A673 (cell line): ENCODE data around the gene CCDC63. TPM values are rescaled to one million over a fixed set of nuclear protein-coding genes. Genes with fewer than 3 reads are reported as not detected.

Source experiments
- BruUV-seq: library from RNA; stranded (reverse); fragments of 400-500 nt; replicated peaks from 2 replicates; lab custom pipeline; 2021; lab: Mats Ljungman, UMichigan
- CTCF ChIA-PET: fragments of 300-600 bp; sonication (Branson Sonifier 250); formaldehyde crosslinking; loops from one replicate; lab custom pipeline; 2022; ENCODE audit warnings: antibody characterized with exemption; lab: Charles Lee
- POLR2A ChIA-PET: fragments of 300-600 bp; sonication (Branson Sonifier 250); formaldehyde crosslinking; loops from one replicate; lab custom pipeline; 2022; ENCODE audit warnings: antibody characterized with exemption; ENCODE audit not compliant: low non-redundant PET; lab: Charles Lee
- DNase-seq: peaks from one replicate; pipeline ENCODE4 v3.0.0-alpha.2; 2015; ENCODE audit warnings: low spot score
- H3K27ac ChIP-seq: fragments of 200-600 bp; sonication (generic); 2 replicates; pipeline ENCODE4 v1.5.1; 2016; ENCODE audit warnings: mixed run types, low read depth, mild to moderate bottlenecking, mixed read lengths, antibody characterized with exemption, low read length; ENCODE audit not compliant: poor library complexity, severe bottlenecking
- H3K27me3 ChIP-seq: fragments of 200-600 bp; sonication (generic); replicated peaks from 2 replicates; pipeline ENCODE4 v1.6.1; 2017; ENCODE audit warnings: mixed run types, low read depth, mild to moderate bottlenecking, mixed read lengths, antibody characterized with exemption, low read length; ENCODE audit not compliant: insufficient read depth, poor library complexity
- H3K36me3 ChIP-seq: fragments of 200-600 bp; sonication (generic); 2 replicates; pipeline ENCODE4 v1.6.1; 2016; ENCODE audit warnings: mixed run types, mild to moderate bottlenecking, mixed read lengths, antibody characterized with exemption, low read length; ENCODE audit not compliant: insufficient read depth, poor library complexity, severe bottlenecking
- H3K4me1 ChIP-seq: fragments of 200-600 bp; sonication (generic); 2 replicates; pipeline ENCODE4 v1.6.1; 2017; ENCODE audit warnings: mixed run types, mild to moderate bottlenecking, mixed read lengths, antibody characterized with exemption, low read length; ENCODE audit not compliant: insufficient read depth, poor library complexity, severe bottlenecking
- H3K4me3 ChIP-seq: fragments of 200-600 bp; sonication (generic); 2 replicates; pipeline ENCODE4 v1.5.1; 2016; ENCODE audit warnings: low read depth, mixed run types, mild to moderate bottlenecking, mixed read lengths, low read length; ENCODE audit not compliant: poor library complexity, severe bottlenecking
- H3K9me3 ChIP-seq: fragments of 200-600 bp; sonication (generic); 2 replicates; pipeline ENCODE4 v1.6.1; 2016; ENCODE audit warnings: mixed run types, low read depth, mild to moderate bottlenecking, mixed read lengths, antibody characterized with exemption, low read length; ENCODE audit not compliant: poor library complexity, severe bottlenecking
- EZH2 ChIP-seq: fragments of 200-600 bp; sonication (generic); IDR thresholded peaks from 2 replicates; pipeline ENCODE4 v1.6.1; 2017; ENCODE audit warnings: borderline replicate concordance, low read depth, mild to moderate bottlenecking, mixed read lengths, antibody characterized with exemption, low read length; ENCODE audit not compliant: poor library complexity, severe bottlenecking
- intact Hi-C: fragments of 100-400 bp; cut with micrococcal nuclease; formaldehyde crosslinking; loops from one replicate; pipeline ENCODE4 v1.10.0; 2022; ENCODE audit not compliant: unreplicated experiment
- total RNA-seq: library from RNA; stranded (reverse); gene quantifications from 2 replicates; pipeline ENCODE4 v1.2.3, GENCODE V29; 2021
- TF ChIP-seq, protein P1 (sequence below): fragments of 300-800, 200-600 bp; sonication (generic); conservative IDR thresholded peaks from 2 replicates; pipeline ENCODE4 v1.5.1; 2017; ENCODE audit warnings: low read depth, mild to moderate bottlenecking, antibody characterized with exemption, low read length, moderate library complexity, mixed read lengths

CCDC63 gene
- total RNA-seq, 1 experiment from 2014 or later, result 0.24 TPM

DNA sequence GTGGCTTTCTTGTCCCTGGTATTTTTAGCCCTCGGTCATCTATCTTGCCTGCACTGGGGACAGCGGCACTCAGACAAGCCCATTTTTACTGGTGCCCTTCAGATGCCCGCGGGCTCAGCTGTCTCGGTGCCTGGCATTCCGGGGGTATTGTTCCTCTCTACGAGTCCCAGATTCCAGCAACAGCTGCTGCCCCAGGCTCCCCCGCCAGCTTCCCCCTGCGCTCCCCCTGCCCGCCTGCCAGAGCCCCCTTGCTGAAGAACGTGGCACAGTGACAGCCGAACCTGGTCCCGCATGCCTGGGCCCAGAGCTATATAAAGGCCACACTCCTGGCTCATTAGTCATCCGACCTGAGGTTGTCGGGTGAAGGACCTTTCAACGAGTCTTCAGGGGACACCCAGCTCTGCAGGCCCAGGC lies 84.5 kb downstream of the CCDC63 start:
- Histone ChIP-seq H3K36me3 (no peaks in the 10 kb centered on the region), H3K4me3 (no peak overlapping the region), H3K27me3 (no peaks in the 10 kb centered on the region), H3K27ac (no peak overlapping the region), H3K9me3 (no peaks in the 10 kb centered on the region), H3K4me1 (no peaks in the 10 kb centered on the region)
- ChIA-PET CTCF (interaction anchor here (0.6 kb wide), 1 partner anchor 882 kb away, joined by 3 read pairs; no protein-coding TSS in a partner anchor), POLR2A (no interaction called here)
- no TSS peak for BruUV-seq
- TF ChIP-seq, protein P1, sequence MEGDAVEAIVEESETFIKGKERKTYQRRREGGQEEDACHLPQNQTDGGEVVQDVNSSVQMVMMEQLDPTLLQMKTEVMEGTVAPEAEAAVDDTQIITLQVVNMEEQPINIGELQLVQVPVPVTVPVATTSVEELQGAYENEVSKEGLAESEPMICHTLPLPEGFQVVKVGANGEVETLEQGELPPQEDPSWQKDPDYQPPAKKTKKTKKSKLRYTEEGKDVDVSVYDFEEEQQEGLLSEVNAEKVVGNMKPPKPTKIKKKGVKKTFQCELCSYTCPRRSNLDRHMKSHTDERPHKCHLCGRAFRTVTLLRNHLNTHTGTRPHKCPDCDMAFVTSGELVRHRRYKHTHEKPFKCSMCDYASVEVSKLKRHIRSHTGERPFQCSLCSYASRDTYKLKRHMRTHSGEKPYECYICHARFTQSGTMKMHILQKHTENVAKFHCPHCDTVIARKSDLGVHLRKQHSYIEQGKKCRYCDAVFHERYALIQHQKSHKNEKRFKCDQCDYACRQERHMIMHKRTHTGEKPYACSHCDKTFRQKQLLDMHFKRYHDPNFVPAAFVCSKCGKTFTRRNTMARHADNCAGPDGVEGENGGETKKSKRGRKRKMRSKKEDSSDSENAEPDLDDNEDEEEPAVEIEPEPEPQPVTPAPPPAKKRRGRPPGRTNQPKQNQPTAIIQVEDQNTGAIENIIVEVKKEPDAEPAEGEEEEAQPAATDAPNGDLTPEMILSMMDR, result no peak
- no peak for TF ChIP-seq EZH2
- intact Hi-C loops, result no loop called here
- no peak for DNase-seq

DNA sequence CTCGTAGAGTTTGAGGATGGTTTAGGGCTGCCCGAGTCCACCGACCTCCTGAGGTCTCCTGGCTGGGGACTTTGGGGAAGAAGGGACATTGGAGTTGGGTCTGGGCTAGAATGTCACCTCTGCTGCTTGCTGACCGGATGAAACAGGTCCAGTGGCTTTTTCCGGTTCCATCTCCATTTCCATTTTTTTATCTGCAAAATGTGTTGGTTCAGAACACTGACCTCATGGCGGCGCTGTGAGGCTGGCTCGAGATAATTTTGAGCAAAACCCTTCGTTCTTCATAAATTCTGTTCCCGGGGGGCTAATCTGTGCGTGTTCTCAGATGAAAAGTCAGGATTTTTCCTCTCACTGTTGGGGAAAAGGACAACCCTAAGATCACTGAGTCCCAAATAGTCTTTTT lies 85.3 kb downstream of the CCDC63 start:
- POLR2A ChIA-PET, result no interaction called here
- intact Hi-C loops, result no loop called here
- BruUV-seq, result no TSS peak

DNA sequence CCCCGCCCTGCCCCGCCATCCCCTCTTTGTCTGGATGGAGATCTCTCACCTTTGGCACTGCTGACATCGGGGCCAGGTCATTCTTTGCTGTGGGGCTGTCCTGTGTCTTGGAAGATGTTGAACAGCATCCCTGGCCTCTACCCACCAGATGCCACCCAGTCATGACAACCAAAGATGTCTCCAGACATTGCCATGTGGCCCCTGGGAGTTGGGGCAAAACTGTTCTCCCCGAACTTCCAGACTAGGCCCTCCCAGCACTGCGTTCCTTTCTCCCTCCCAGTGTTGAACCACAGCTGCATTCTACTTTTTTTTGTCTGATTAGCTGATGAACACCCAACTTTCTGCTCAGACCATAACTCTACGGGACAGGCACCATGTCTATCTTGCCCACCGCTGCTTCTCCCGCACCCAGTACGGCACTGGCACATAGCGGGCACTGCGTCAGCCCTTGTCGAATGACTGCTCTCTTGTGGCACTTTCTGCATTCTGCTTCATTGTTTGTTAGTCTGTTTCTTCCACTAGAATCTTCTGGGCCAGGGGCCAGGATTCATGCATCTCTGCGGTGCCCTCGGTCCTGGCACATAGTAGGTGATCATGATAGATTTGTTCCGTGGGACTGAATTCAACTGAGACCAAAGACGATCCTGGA lies 86.7 kb downstream of the CCDC63 start:
- Histone ChIP-seq H3K9me3 (no peaks in the 10 kb centered on the region), H3K27me3 (no peaks in the 10 kb centered on the region), H3K27ac (no peak overlapping the region), H3K36me3 (no peaks in the 10 kb centered on the region), H3K4me1 (no peaks in the 10 kb centered on the region), H3K4me3 (no peak overlapping the region)
- intact Hi-C loops, result no loop called here
- no peak for TF ChIP-seq EZH2
- TF ChIP-seq, protein P1, result no peak
- BruUV-seq, result no TSS peak
- no peak for DNase-seq
- CTCF ChIA-PET, result no interaction called here
- POLR2A ChIA-PET, result no interaction called here

More for the DNA sequence above, 85.3 kb downstream of the CCDC63 start:
- TF ChIP-seq, protein P1, result peak; percentile 82
- TF ChIP-seq EZH2, result no peak
- H3K27me3 ChIP-seq, result no peaks in the 10 kb centered on the region
- no peak overlapping the region for H3K27ac ChIP-seq
- no peak overlapping the region for H3K4me3 ChIP-seq
- H3K9me3 ChIP-seq, result no peaks in the 10 kb centered on the region
- H3K36me3 ChIP-seq, result no peaks in the 10 kb centered on the region
- H3K4me1 ChIP-seq, result no peaks in the 10 kb centered on the region
- CTCF ChIA-PET, result interaction anchor here (0.6 kb wide), 2 partner anchors 742 to 881 kb away, joined by 3 to 4 read pairs; no protein-coding TSS in a partner anchor
- DNase-seq, result peak; percentile 60
